Caki2 (cell line): ENCODE data around the gene OR51E2. TPM values are rescaled to one million over a fixed set of nuclear protein-coding genes. Genes with fewer than 3 reads are reported as not detected.

ENCODE experiments used
- total RNA-seq: library from RNA; depleted of rRNA; stranded (reverse); fragments of >200 nt; shearing (Covaris generic); gene quantifications from 2 replicates; pipeline ENCODE4 v1.2.3, GENCODE V29; 2014; ENCODE audit warnings: low replicate concordance; rRNA removed

The OR51E2 gene
- total RNA-seq, 1 experiment from 2014 or later, result 0.17 TPM

Other genes starting within 250 kb of the OR51E2 start
- not detected in 2 replicates for gene OR52K2, start 248.6 kb downstream of the OR51E2 start, total RNA-seq
- not detected in 2 replicates for gene OR52K1, start 215.2 kb downstream of the OR51E2 start, total RNA-seq
- gene OR52M1, start 152.7 kb downstream of the OR51E2 start, total RNA-seq, result not detected in 2 replicates
- not detected in 2 replicates for gene OR52I2, start 116.1 kb downstream of the OR51E2 start, total RNA-seq
- not detected in 2 replicates for gene OR52I1, start 103.8 kb downstream of the OR51E2 start, total RNA-seq
- 10.2 and 13.7 TPM in 2 replicates for gene TRIM68, start 89.6 kb downstream of the OR51E2 start, total RNA-seq
- not detected in 2 replicates for gene OR51D1, start 60.4 kb downstream of the OR51E2 start, total RNA-seq
- not detected in 2 replicates for gene OR51E1, start 53.9 kb downstream of the OR51E2 start, total RNA-seq
- not detected in 2 replicates for gene MMP26, start 6.9 kb upstream of the OR51E2 start, total RNA-seq
- gene OR51F1, start 72.1 kb upstream of the OR51E2 start, total RNA-seq, result not detected in 2 replicates
- gene OR52R1, start 106.5 kb upstream of the OR51E2 start, total RNA-seq, result not detected in 2 replicates
- not detected in 2 replicates for gene OR51F2, start 123.5 kb upstream of the OR51E2 start, total RNA-seq
- not detected in 2 replicates for gene OR51S1, start 151.4 kb upstream of the OR51E2 start, total RNA-seq
- gene OR51T1, start 184.0 kb upstream of the OR51E2 start, total RNA-seq, result not detected in 2 replicates
- gene OR51A7, start 205.9 kb upstream of the OR51E2 start, total RNA-seq, result not detected in 2 replicates
- not detected in 2 replicates for gene OR51G2, start 221.5 kb upstream of the OR51E2 start, total RNA-seq
- not detected in 2 replicates for gene OR51G1, start 226.5 kb upstream of the OR51E2 start, total RNA-seq
- not detected in 2 replicates for gene OR51A4, start 249.8 kb upstream of the OR51E2 start, total RNA-seq